Caki2 (cell line): ENCODE measurements around the gene RBKS. TPM values are rescaled to one million over a fixed set of nuclear protein-coding genes. Genes with fewer than 3 reads are reported as not detected.

ENCODE experiments used
- DNase-seq: peaks from one replicate; pipeline ENCODE4 v3.0.0-alpha.2; 2015; ENCODE audit warnings: low read depth
- in situ Hi-C: cut with HindIII; loops from 2 replicates; pipeline ENCODE4 v1.10.0; 2016; ENCODE audit warnings: low sequenced_read_pairs, low pct_unique_long_range_greater_than_20kb, mixed read lengths
- total RNA-seq: library from RNA; depleted of rRNA; stranded (reverse); fragments of >200 nt; shearing (Covaris generic); gene quantifications from 2 replicates; pipeline ENCODE4 v1.2.3, GENCODE V29; 2014; ENCODE audit warnings: low replicate concordance

Gene RBKS
- total RNA-seq, 1 experiment from 2014 or later, result 4.4 TPM

DNA sequence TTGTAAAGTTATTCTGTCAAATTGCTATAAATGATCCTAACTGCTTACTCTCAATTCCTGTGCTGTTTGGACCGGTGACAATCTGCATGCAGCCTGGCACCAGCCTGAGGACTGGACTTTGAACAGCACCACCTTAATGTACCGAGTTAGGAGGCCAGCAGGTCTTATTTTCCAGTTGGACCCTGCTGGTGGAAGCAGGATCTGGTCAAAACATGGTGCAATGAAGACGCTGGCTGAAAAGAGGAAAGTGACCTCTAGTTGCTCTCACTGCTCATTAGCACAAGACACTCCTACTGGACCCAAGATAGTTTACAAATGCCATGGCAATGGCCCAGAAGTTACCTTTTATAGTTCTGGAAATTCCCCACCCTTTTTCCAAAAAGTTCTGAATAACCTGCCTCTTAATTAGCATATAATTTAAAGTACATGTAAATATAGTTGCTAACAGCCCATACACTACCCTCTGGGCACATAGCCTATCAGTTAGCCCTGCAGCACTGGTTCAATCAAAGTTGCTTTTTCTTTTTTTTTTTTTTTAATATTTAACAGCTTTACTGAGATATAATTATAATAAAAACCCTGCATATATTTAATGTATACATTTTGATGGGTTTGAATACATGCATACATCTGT is 35.8 kb downstream of the RBKS start:
- peak; percentile 28 for DNase-seq
- in situ Hi-C loops, result no loop called here

- in situ Hi-C loops, result no loop called here
- no peak for DNase-seq
Measured at GRCh38 chr2:27852691-27853090, 37.5 kb downstream of the RBKS start.

GRCh38 chr2:27849558-27850205 is 40.5 kb downstream of the RBKS start:
- no peak for DNase-seq
- in situ Hi-C loops, result no loop called here

DNA sequence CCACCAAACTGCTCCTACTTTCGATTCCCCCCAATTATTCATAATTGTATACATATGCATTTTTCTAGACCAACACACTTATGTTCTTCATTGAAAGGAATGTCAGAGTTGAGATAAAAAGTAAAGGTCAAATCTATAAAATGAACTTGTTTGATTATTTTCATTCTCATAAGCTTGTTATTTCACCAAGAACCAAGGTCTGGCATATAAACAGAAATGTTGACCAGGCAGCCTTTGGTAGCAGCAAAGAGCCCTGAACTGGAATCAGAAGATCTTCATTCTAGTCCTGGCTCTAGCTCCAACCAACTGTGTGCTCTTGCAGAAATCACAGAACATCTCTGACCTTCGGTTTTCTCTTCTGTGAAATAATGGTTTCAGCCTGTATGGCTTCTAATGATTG is 42.9 kb downstream of the RBKS start:
- DNase-seq, result no peak
- in situ Hi-C loops, result no loop called here

DNA sequence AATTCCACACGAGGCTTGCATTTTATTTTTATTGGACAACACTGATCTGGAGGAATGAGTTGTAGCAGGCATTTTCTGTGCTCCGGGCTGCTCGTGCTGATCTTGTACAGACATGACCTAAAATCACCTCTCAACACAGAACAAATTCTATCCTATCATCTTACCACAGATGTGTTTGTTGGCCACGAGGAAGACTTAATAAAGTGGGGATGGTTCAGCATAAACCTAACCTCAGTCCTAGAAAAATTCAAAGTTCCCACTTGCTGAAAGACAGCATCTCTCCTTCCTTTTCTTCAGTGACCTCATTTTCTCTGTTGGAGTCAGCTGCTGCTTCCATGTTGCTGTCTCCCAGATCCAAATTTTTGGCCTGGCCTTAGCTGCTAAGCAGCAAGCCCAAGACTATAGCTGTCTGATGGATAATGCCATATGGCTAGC is 45.3 kb downstream of the RBKS start:
- in situ Hi-C loops, result no loop called here
- DNase-seq, result no peak

- DNase-seq, result no peak
- in situ Hi-C loops, result no loop called here
Measured at GRCh38 chr2:27843992-27844391, 46.2 kb downstream of the RBKS start.

GRCh38 chr2:27842894-27843293 is 47.3 kb downstream of the RBKS start:
- in situ Hi-C loops, result no loop called here
- DNase-seq, result no peak

DNA sequence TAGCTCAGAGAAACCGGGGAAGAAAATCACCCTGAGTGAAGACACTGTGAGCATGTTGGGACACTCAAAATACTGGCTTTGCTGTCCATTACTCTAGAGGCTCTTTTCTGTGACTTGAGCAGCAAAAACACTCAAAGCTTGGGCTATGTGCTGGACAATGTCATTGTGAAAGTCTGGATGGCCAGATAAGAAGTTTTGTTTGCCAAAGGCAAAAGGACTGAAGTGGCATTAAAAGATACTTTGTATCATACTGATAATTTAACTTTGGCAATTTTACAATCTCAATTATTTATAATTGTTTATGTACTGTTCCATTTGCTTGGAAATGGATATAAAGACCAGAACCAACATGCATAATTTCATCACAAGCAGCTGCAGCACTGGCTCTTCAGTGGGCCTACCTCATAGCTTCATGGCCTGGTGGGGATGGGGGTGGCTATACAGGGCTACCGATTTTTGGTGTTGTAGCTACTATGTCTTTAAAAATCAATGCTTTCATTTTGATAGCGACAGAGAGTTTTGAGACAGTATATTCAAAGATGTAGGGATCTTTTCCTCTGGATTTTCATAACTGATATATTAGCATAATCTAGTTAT is 51.1 kb downstream of the RBKS start:
- no peak for DNase-seq
- in situ Hi-C loops, result no loop called here

- in situ Hi-C loops, result no loop called here
- no peak for DNase-seq
Measured at GRCh38 chr2:27838502-27838901, 51.7 kb downstream of the RBKS start.

DNA sequence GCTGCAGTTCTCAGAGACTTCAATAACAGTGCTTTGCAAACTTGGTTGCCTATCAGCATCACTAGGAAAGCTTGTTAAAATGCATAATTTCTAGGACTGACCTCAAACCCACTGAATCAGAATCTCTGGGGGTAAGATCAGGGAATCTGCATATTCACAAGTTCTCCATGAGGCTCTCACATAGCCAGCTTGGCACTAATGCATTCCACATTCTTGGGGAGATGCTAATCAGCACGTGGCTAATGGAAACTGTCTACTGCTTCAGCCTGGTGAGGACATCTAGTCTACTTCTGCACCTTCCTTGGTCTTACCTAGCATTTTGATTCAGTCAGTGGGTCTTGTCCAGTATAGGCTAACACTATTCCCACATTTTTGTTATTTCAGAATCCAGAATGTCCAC is 56.3 kb downstream of the RBKS start:
- no peak for DNase-seq
- in situ Hi-C loops, result no loop called here

DNA sequence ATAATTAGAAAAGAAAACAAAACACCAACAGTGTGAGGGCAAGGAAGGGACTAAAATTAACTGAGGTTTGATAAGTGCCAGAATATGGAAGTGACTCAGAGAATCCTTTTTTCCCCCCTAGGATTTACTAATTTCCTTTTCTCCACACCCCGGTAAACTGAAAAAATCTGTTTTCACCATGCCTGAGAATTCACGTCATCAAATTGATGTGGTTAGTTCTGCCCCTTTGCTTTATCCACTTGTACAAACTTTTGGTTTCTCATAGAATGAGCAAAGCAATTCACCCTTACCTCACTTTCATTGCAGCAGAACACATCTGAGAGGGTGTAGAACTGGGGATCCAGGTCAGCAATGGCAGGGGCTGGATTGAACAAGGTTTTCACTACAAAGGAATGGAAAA is 57.8 kb downstream of the RBKS start:
- in situ Hi-C loops, result no loop called here
- DNase-seq, result peak; percentile 43

DNA sequence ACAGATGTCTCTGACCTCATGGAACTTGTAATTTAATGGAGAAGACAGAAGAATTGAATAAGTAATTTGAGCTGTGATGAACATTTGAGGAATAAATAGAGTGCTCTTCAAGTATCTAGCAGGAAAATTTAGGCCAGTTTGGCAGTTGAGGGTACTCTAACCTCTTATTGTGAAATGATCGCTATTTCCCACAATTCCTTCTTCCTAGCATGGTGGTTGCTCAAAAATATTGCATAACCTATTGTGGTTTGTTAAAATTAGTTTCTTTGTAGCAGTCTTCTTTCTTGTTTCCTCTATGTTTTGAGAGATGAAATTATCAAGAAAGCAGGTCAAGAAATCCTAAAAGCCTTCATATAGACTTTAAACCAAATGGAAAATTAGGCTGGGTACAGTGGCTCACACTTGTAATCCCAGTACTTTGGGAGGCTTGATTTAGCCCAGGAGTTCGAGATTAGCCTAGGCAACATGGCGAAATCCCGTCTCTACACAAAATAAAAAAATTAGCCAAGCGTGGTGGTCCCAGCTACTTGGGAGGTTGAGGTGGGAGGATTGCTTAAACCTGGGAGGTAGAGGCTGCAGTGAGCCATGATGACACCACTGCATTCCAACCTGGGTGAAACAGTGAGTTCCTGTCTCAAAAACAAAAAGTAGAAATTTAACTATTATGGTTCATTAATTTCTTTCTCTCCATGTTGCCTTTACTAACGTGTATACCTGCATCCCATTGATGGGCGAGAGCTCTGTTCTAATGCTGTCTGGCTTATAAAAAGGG is 58.7 kb downstream of the RBKS start:
- DNase-seq, result no peak
- in situ Hi-C loops, result no loop called here

DNA sequence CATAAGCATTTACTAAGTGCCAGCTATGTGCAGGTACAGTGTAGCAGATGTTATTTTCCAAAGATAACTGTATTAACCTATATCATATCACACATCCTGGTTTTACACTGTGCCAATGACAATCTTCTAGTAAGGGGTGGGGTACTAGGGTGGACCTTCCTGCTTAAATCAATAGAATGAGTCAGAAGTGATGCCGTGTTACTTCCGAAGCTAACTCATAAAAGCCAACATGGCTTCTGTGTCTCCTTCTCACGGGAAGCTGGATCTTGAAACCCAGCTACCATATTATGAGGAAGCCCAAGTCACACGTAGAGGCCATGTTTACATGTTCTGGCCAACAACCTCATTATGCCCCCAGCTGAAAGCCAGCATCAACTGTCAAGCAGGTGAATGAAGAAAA is 59.5 kb downstream of the RBKS start:
- no peak for DNase-seq
- in situ Hi-C loops, result no loop called here

GRCh38 chr2:27829791-27830190 is 60.4 kb downstream of the RBKS start:
- in situ Hi-C loops, result no loop called here
- DNase-seq, result no peak

DNA sequence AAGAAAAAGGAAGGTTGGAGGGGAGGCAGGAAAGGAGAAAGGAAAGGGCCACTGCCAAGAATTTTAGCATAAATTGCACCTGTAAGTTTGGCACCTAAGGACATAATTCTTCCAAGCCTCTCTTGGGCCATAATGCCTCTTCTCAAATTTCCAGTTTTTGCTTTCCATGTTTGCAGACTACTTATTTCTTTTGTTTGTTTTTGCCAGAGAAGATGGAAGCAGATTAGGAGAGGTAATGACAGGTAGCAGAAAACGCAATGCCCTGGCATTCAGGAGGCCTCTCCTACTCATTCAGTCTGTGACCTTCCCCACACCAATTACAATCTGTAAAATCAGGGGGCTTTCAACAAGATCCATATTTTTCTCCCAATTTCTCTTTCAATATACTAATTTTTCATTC is 61.9 kb downstream of the RBKS start:
- no peak for DNase-seq
- in situ Hi-C loops, result no loop called here

DNA sequence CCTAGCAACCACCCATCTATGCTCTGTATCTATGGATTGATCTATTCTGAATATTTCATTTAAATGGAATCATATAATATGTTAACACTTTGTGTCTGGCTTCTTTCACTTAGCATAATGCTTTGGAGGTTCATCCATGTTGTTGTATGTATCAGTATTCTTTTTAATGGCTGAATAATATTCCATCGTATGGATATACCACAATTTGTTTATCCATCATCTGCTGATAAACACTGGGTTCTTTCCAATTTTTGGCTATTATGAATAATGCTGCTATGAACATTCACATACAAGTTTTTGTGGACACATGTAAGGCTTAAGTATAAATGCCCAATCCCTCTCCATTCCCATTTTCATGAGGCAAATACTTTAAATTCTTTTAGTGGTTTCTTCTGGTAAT is 65.8 kb downstream of the RBKS start:
- DNase-seq, result no peak
- in situ Hi-C loops, result no loop called here

DNA sequence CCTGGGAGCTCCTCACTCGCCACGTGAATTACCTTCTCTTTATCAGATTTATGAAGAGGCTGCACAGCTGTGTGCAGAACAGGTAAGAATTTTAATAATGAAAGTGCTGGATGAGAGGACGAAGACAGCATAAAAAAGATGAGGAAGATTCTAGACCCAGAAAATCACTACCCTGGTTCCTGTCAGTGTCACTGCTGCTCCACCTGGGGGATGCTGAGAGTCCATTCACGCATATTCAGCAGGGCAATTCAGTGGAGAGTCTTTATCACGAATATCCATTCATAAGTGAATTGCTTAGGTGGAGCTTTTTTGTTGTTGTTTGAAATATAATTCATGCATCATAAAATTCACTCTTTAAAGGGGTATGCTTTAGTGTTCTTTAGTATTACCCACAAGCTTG is 66.6 kb downstream of the RBKS start:
- in situ Hi-C loops, result no loop called here
- no peak for DNase-seq

GRCh38 chr2:27823135-27823534 is 67.1 kb downstream of the RBKS start:
- no peak for DNase-seq
- in situ Hi-C loops, result no loop called here

GRCh38 chr2:27822049-27822448 is 68.1 kb downstream of the RBKS start:
- no peak for DNase-seq

More at GRCh38 chr2:27822049-27822448, 68.1 kb downstream of the RBKS start:
- in situ Hi-C loops, result no loop called here
